Superior temporal gyrus (tissue), 1 donor: ENCODE data around the gene TMEM244.
"Not testable (repeated sequence)": the region's sequence is repeated elsewhere in the genome, so short reads cannot be mapped to it uniquely, and the experiment has no call there.

ENCODE experiments used
- DNase-seq: peaks from one replicate; pipeline ENCODE4 v3.0.0-alpha.2; 2016; ENCODE audit errors: extremely low spot score

The TMEM244 gene

GRCh38 chr6:129812145-129812777 lies 48.9 kb downstream of the TMEM244 start:
- no peak for DNase-seq

- not testable (repeated sequence) for DNase-seq
These were observed 54.0 kb downstream of the TMEM244 start for GRCh38 chr6:129807141-129807540.

- DNase-seq, result not testable (repeated sequence)
These were observed 58.2 kb downstream of the TMEM244 start for GRCh38 chr6:129802920-129803319.

- DNase-seq, result no peak
These were observed 59.2 kb downstream of the TMEM244 start for GRCh38 chr6:129801909-129802308.

GRCh38 chr6:129795261-129795660 lies 65.9 kb downstream of the TMEM244 start:
- DNase-seq, result no peak

GRCh38 chr6:129793447-129793846 lies 67.7 kb downstream of the TMEM244 start:
- DNase-seq, result no peak

GRCh38 chr6:129792049-129792448 lies 69.1 kb downstream of the TMEM244 start:
- DNase-seq, result no peak

GRCh38 chr6:129790785-129791184 lies 70.3 kb downstream of the TMEM244 start:
- DNase-seq, result no peak

GRCh38 chr6:129789974-129790373 lies 71.1 kb downstream of the TMEM244 start:
- DNase-seq, result no peak

- DNase-seq, result no peak
These were observed 73.3 kb downstream of the TMEM244 start for GRCh38 chr6:129787816-129788215.

GRCh38 chr6:129786548-129786947 lies 74.6 kb downstream of the TMEM244 start:
- no peak for DNase-seq

- DNase-seq, result no peak
These were observed 75.4 kb downstream of the TMEM244 start for GRCh38 chr6:129785756-129786135.

GRCh38 chr6:129785047-129785755 lies 75.9 kb downstream of the TMEM244 start:
- no peak for DNase-seq
